ENCODE measurements around the gene PRPSAP1. TPM values are rescaled to one million over a fixed set of nuclear protein-coding genes. Genes with fewer than 3 reads are reported as not detected.

The PRPSAP1 gene
- polyA plus RNA-seq, 3 donors: 45.8 to 58.2 (median 51.2) TPM

DNA sequence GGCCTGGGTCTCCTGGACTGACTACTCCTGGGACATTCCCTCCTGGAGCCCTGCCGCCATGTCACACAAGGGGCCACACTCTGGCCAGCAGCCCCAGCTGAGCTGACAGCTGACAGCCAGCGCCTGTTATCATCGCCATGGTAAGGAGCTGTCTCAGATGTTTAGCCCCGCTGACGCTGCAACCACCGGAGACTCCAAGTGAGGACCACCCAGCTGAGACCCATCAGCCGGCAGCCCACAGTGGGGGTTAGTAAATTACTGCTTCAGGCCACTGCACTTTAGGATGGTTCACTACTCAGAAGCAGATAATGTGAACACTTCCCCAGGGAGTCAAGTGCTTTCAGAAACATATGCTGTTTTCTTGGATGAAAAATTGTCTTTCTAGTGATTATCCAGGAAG lies 16.1 kb upstream of the PRPSAP1 start:
- TF ChIP-seq, protein P1, sequence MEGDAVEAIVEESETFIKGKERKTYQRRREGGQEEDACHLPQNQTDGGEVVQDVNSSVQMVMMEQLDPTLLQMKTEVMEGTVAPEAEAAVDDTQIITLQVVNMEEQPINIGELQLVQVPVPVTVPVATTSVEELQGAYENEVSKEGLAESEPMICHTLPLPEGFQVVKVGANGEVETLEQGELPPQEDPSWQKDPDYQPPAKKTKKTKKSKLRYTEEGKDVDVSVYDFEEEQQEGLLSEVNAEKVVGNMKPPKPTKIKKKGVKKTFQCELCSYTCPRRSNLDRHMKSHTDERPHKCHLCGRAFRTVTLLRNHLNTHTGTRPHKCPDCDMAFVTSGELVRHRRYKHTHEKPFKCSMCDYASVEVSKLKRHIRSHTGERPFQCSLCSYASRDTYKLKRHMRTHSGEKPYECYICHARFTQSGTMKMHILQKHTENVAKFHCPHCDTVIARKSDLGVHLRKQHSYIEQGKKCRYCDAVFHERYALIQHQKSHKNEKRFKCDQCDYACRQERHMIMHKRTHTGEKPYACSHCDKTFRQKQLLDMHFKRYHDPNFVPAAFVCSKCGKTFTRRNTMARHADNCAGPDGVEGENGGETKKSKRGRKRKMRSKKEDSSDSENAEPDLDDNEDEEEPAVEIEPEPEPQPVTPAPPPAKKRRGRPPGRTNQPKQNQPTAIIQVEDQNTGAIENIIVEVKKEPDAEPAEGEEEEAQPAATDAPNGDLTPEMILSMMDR (IDR thresholded peaks at IDR 0.05): no peak
- Histone ChIP-seq H3K27me3 (ENCODE audit: control insufficient read depth in 2 of 2, insufficient read depth in 2 of 2, low read length in 2 of 2) (no peaks in the 10 kb centered on the region), H3K4me1 (ENCODE audit: control insufficient read depth in 1 of 2, insufficient read depth in 2 of 2, low read length in 2 of 2) (no peaks in the 10 kb centered on the region), H3K36me3 (replicated peaks in 1 of 2; ENCODE audit: control insufficient read depth in 1 of 2, insufficient read depth in 2 of 2, low read length in 2 of 2) (no peaks in the 10 kb centered on the region), H3K79me2 (ENCODE audit: insufficient read depth, low read length) (no peaks in the 10 kb centered on the region), H3K9me3 (replicated peaks in 1 of 2; ENCODE audit: control insufficient read depth in 1 of 2, insufficient read depth in 1 of 2, low read length in 2 of 2) (no peaks in the 10 kb centered on the region), H3K4me3 (replicated peaks in 1 of 3; ENCODE audit: low read depth in 2 of 3, low read length in 3 of 3) (no peak overlapping the region), H3K4me2 (replicated peaks; ENCODE audit: extremely low read depth, low read length, poor library complexity, severe bottlenecking) (no peak overlapping the region), H2AFZ (ENCODE audit: insufficient read depth, low read depth, low read length, poor library complexity, severe bottlenecking) (no peak overlapping the region), H3K27ac (ENCODE audit: low read depth in 1 of 2, low read length in 2 of 2) (no peak overlapping the region), H4K20me1 (ENCODE audit: insufficient read depth, low read length) (no peaks in the 10 kb centered on the region), H3K9ac (ENCODE audit: insufficient read depth, low read length, poor library complexity, severe bottlenecking) (no peak overlapping the region)
- 98% methylated on average over 6 of the region's 7 CpGs for WGBS (ENCODE audit: insufficient coverage)
- peaks cover 0 to 2% (median 0%) of the 10 kb centered on the region in 7 donors for H3K9me3 Mint-ChIP-seq
- H3K27me3 Mint-ChIP-seq (ENCODE audit: low read depth in 3 of 3): peaks cover 2 to 13% (median 4%) of the 10 kb centered on the region in 3 donors
- peak overlapping the region in 1 of 7 donors; percentile 35 for H3K27ac Mint-ChIP-seq
- intact Hi-C loops (cut with micrococcal nuclease): no loop called here
- peaks cover 0 to 3% of the 10 kb centered on the region in 2 donors for H3K36me3 Mint-ChIP-seq
- no peak overlapping the region for H3K4me3 Mint-ChIP-seq
- H3K4me1 Mint-ChIP-seq: peaks cover 3% of the 10 kb centered on the region
- DNase-seq: no peak

DNA sequence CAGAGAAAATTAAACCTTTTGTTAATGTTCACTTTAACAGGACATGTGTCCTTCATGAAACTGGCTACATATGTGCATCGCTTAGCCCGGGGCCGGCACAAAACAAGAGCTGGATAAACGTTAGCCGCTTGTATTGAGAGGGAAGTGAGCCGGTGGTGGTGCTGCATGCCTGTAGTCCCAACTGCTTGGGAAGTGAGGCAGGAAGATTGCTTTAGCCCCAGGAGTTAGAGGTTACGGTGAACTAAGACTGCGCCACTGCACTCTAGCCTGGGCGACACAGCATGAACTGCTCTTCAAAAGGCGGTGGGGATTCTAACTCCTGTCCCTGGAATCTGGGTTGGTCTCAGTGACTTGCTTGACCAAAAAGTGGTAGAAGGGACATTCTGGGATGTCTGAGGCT lies 15.7 kb upstream of the PRPSAP1 start:
- H3K4me2 ChIP-seq (replicated peaks; ENCODE audit: extremely low read depth, low read length, poor library complexity, severe bottlenecking): no peak overlapping the region
- WGBS (ENCODE audit: insufficient coverage): 92% methylated on average over 10 of the region's 10 CpGs
- Mint-ChIP-seq H3K36me3 (peaks cover 0 to 5% of the 10 kb centered on the region in 2 donors), H3K27me3 (ENCODE audit: low read depth in 3 of 3) (peaks cover 4 to 14% (median 4%) of the 10 kb centered on the region in 3 donors), H3K4me1 (peaks cover 3% of the 10 kb centered on the region), H3K9me3 (peaks cover 0 to 2% (median 0%) of the 10 kb centered on the region in 7 donors), H3K27ac (no peak overlapping the region), H3K4me3 (no peak overlapping the region)
- no peaks in the 10 kb centered on the region for H4K20me1 ChIP-seq (ENCODE audit: insufficient read depth, low read length)
- no peaks in the 10 kb centered on the region for H3K36me3 ChIP-seq (replicated peaks in 1 of 2; ENCODE audit: control insufficient read depth in 1 of 2, insufficient read depth in 2 of 2, low read length in 2 of 2)
- intact Hi-C loops (cut with micrococcal nuclease): no loop called here
- TF ChIP-seq, protein P1 (IDR thresholded peaks at IDR 0.05): no peak
- H2AFZ ChIP-seq (ENCODE audit: insufficient read depth, low read depth, low read length, poor library complexity, severe bottlenecking): no peak overlapping the region
- no peak overlapping the region for H3K9ac ChIP-seq (ENCODE audit: insufficient read depth, low read length, poor library complexity, severe bottlenecking)
- DNase-seq: no peak
- H3K27ac ChIP-seq (ENCODE audit: low read depth in 1 of 2, low read length in 2 of 2): no peak overlapping the region
- no peaks in the 10 kb centered on the region for H3K79me2 ChIP-seq (ENCODE audit: insufficient read depth, low read length)
- no peaks in the 10 kb centered on the region for H3K27me3 ChIP-seq (ENCODE audit: control insufficient read depth in 2 of 2, insufficient read depth in 2 of 2, low read length in 2 of 2)
- no peak overlapping the region for H3K4me3 ChIP-seq (replicated peaks in 1 of 3; ENCODE audit: low read depth in 2 of 3, low read length in 3 of 3)
- no peaks in the 10 kb centered on the region for H3K9me3 ChIP-seq (replicated peaks in 1 of 2; ENCODE audit: control insufficient read depth in 1 of 2, insufficient read depth in 1 of 2, low read length in 2 of 2)
- H3K4me1 ChIP-seq (ENCODE audit: control insufficient read depth in 1 of 2, insufficient read depth in 2 of 2, low read length in 2 of 2): no peaks in the 10 kb centered on the region
